CD4-positive, alpha-beta memory T cell (primary cell): ENCODE results near the gene GCGR. TPM values are rescaled to one million over a fixed set of nuclear protein-coding genes. Genes with fewer than 3 reads are reported as not detected.

ENCODE experiments used
- CTCF ChIA-PET: fragments of 350-600 bp; sonication (Branson Sonifier 250); formaldehyde crosslinking; loops from one replicate; lab custom pipeline; 2021; ENCODE audit warnings: inconsistent platforms; ENCODE audit not compliant: partially characterized antibody; lab: Charles Lee
- POLR2A ChIA-PET: fragments of 350-600 bp; sonication (Branson Sonifier 250); formaldehyde crosslinking; loops from one replicate; lab custom pipeline; 2021; ENCODE audit not compliant: partially characterized antibody; lab: Charles Lee
- DNase-seq, 5 donors: peaks; one replicate each; pipeline versions ENCODE4 v3.0.0 to v3.0.0-alpha.2; 2020 to 2022; ENCODE audit warnings: mixed read lengths in 1 of 5
- H3K27ac ChIP-seq: one replicate; pipeline ENCODE4 v1.7.0; 2013; ENCODE audit warnings: low read depth, low read length
- H3K27me3 ChIP-seq: 2 replicates; pipeline ENCODE4 v1.7.0; 2013; ENCODE audit warnings: mild to moderate bottlenecking, low read length, moderate library complexity; ENCODE audit not compliant: insufficient read depth
- H3K36me3 ChIP-seq: 2 replicates; pipeline ENCODE4 v1.7.0; 2013; ENCODE audit warnings: mild to moderate bottlenecking, low read length, moderate library complexity; ENCODE audit not compliant: insufficient read depth
- H3K4me1 ChIP-seq: 2 replicates; pipeline ENCODE4 v1.7.0; 2013; ENCODE audit warnings: mild to moderate bottlenecking, low read length, moderate library complexity; ENCODE audit not compliant: insufficient read depth
- H3K4me3 ChIP-seq, 2 donors: one replicate each; pipeline ENCODE4 v1.7.0; 2013; ENCODE audit warnings: low read length in 2 of 2, mild to moderate bottlenecking in 1 of 2
- H3K9me3 ChIP-seq, 2 donors: one replicate each; pipeline ENCODE4 v1.7.0; 2013; ENCODE audit warnings: low read length in 2 of 2, control low read depth in 1 of 2; ENCODE audit not compliant: control insufficient read depth in 1 of 2
- H3K27ac Mint-ChIP-seq, 7 donors: one replicate each; pipeline ENCODE4 v1.8.0; 2020 to 2021; ENCODE audit warnings: mixed read lengths in 7 of 7, mild to moderate bottlenecking in 6 of 7, inconsistent platforms in 3 of 7, moderate library complexity in 3 of 7
- H3K27me3 Mint-ChIP-seq, 2 donors: one replicate each; pipeline ENCODE4 v1.8.0; 2020 to 2021; ENCODE audit warnings: mixed read lengths in 2 of 2
- H3K36me3 Mint-ChIP-seq, 2 donors: one replicate each; pipeline ENCODE4 v1.8.0; 2020 to 2021; ENCODE audit warnings: mixed read lengths in 2 of 2, inconsistent platforms in 1 of 2, mild to moderate bottlenecking in 1 of 2
- H3K4me1 Mint-ChIP-seq, 4 donors: one replicate each; pipeline ENCODE4 v1.8.0; 2020 to 2021; ENCODE audit warnings: mixed read lengths in 4 of 4, mild to moderate bottlenecking in 1 of 4
- H3K4me3 Mint-ChIP-seq, 8 donors: one replicate each; pipeline ENCODE4 v1.8.0; 2020 to 2021; ENCODE audit warnings: mixed read lengths in 8 of 8, mild to moderate bottlenecking in 7 of 8, moderate library complexity in 6 of 8, inconsistent platforms in 3 of 8
- H3K9me3 Mint-ChIP-seq, 8 donors: one replicate each; pipeline ENCODE4 v1.8.0; 2020 to 2021; ENCODE audit warnings: mixed read lengths in 8 of 8, mild to moderate bottlenecking in 5 of 8, inconsistent platforms in 3 of 8, moderate library complexity in 1 of 8
- intact Hi-C: fragments of 100-400 bp; cut with micrococcal nuclease; formaldehyde crosslinking; loops from one replicate; pipeline ENCODE4 v1.15.1; 2023
- polyA plus RNA-seq, 2 donors: library from polyadenylated mRNA; unstranded; fragments of 300-500 nt; fragmentation: Illumina TruSeq; gene quantifications; one replicate each; pipeline ENCODE4 v1.2.3, GENCODE V29; 2021
- total RNA-seq, 2 experiments: library from RNA; stranded (reverse); gene quantifications; one replicate each; pipeline ENCODE4 v1.2.3, GENCODE V29; 2021

GCGR gene
- total and polyA plus RNA-seq, 4 experiments from 2014 or later, result not detected

DNA sequence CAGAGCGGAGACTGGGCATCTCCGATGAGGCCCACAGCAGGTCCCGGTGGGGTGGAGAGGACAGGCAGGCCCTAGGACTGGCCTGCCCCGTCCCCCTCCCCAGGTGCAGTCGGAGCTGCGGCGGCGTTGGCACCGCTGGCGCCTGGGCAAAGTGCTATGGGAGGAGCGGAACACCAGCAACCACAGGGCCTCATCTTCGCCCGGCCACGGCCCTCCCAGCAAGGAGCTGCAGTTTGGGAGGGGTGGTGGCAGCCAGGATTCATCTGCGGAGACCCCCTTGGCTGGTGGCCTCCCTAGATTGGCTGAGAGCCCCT is 9.4 kb downstream of the GCGR start:
- DNase-seq, result no peak
- H3K27me3 ChIP-seq, result no peaks in the 10 kb centered on the region

GRCh38 chr17:81813861-81814683 is 10.1 kb downstream of the GCGR start:
- CTCF ChIA-PET, result no interaction called here
- intact Hi-C loops, result no loop called here
- Histone ChIP-seq H3K4me1 (no peaks in the 10 kb centered on the region), H3K27ac (no peak overlapping the region), H3K36me3 (no peaks in the 10 kb centered on the region), H3K9me3 (no peaks in the 10 kb centered on the region), H3K4me3 (no peak overlapping the region), H3K27me3 (no peaks in the 10 kb centered on the region)
- Mint-ChIP-seq H3K27me3 (peaks cover 9 to 11% of the 10 kb centered on the region in 2 donors), H3K4me1 (peaks cover 0 to under 1% (median 0%) of the 10 kb centered on the region in 4 donors), H3K9me3 (no peaks in the 10 kb centered on the region), H3K4me3 (no peak overlapping the region), H3K27ac (no peak overlapping the region), H3K36me3 (no peaks in the 10 kb centered on the region)
- POLR2A ChIA-PET, result no interaction called here
- DNase-seq, result no peak

More for the DNA sequence above, 9.4 kb downstream of the GCGR start:
- no peaks in the 10 kb centered on the region for H3K36me3 ChIP-seq
- H3K9me3 ChIP-seq, result no peaks in the 10 kb centered on the region
- Mint-ChIP-seq H3K4me1 (no peaks in the 10 kb centered on the region), H3K4me3 (no peak overlapping the region), H3K27ac (no peak overlapping the region), H3K27me3 (peaks cover 10 to 15% of the 10 kb centered on the region in 2 donors), H3K9me3 (no peaks in the 10 kb centered on the region), H3K36me3 (no peaks in the 10 kb centered on the region)
- ChIA-PET POLR2A (no interaction called here), CTCF (no interaction called here)
- no peak overlapping the region for H3K27ac ChIP-seq
- intact Hi-C loops, result no loop called here
- H3K4me1 ChIP-seq, result no peaks in the 10 kb centered on the region
- no peak overlapping the region for H3K4me3 ChIP-seq

- Histone ChIP-seq H3K27me3 (no peaks in the 10 kb centered on the region), H3K4me3 (no peak overlapping the region), H3K4me1 (no peaks in the 10 kb centered on the region), H3K9me3 (no peaks in the 10 kb centered on the region), H3K27ac (no peak overlapping the region), H3K36me3 (no peaks in the 10 kb centered on the region)
- no peaks in the 10 kb centered on the region for H3K36me3 Mint-ChIP-seq
- DNase-seq, result no peak
- no peak overlapping the region for H3K27ac Mint-ChIP-seq
- H3K27me3 Mint-ChIP-seq, result peaks cover 4 to 5% of the 10 kb centered on the region in 2 donors
- H3K9me3 Mint-ChIP-seq, result no peaks in the 10 kb centered on the region
- H3K4me3 Mint-ChIP-seq, result no peak overlapping the region
- CTCF ChIA-PET, result no interaction called here
- peaks cover 0 to 2% (median 0%) of the 10 kb centered on the region in 4 donors for H3K4me1 Mint-ChIP-seq
- intact Hi-C loops, result no loop called here
- POLR2A ChIA-PET, result no interaction called here
These were observed 11.0 kb downstream of the GCGR start for GRCh38 chr17:81814748-81815645.

GRCh38 chr17:81815646-81815986 is 11.7 kb downstream of the GCGR start:
- Mint-ChIP-seq H3K36me3 (no peaks in the 10 kb centered on the region), H3K27ac (no peak overlapping the region), H3K9me3 (no peaks in the 10 kb centered on the region), H3K27me3 (peaks cover 0 to 2% of the 10 kb centered on the region in 2 donors), H3K4me1 (peaks cover 0 to 2% (median 0%) of the 10 kb centered on the region in 4 donors), H3K4me3 (no peak overlapping the region)
- Histone ChIP-seq H3K36me3 (no peaks in the 10 kb centered on the region), H3K9me3 (no peaks in the 10 kb centered on the region), H3K4me1 (no peaks in the 10 kb centered on the region), H3K27ac (no peak overlapping the region), H3K27me3 (no peaks in the 10 kb centered on the region), H3K4me3 (no peak overlapping the region)
- intact Hi-C loops, result no loop called here
- ChIA-PET CTCF (no interaction called here), POLR2A (no interaction called here)
- no peak for DNase-seq

DNA sequence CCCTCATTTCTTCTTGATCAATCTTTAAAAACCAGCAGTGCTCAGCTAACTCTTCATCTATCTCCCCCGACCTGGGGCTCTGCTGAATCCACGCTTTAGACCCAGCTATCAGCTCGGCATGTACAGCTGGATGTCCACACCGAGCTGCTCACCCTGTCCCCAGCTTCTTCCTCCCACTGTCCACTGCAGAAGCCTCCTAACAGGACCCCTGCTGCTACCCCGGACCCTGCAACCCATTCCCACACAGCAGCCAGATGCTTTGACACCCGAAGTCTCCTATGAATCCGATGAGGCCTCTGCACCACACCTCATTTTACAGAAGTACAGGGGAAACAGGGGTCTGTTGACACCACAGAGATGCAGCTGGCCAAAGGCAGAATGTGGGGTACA is 13.8 kb downstream of the GCGR start:
- Mint-ChIP-seq H3K27me3 (peaks cover 0 to 2% of the 10 kb centered on the region in 2 donors), H3K27ac (no peak overlapping the region)
- CTCF ChIA-PET, result no interaction called here

GRCh38 chr17:81819708-81820107 is 15.8 kb downstream of the GCGR start:
- Histone ChIP-seq H3K36me3 (no peaks in the 10 kb centered on the region), H3K4me3 (no peak overlapping the region), H3K9me3 (no peaks in the 10 kb centered on the region), H3K27me3 (no peaks in the 10 kb centered on the region), H3K27ac (no peak overlapping the region), H3K4me1 (peaks cover 6% of the 10 kb centered on the region)
- Mint-ChIP-seq H3K9me3 (no peaks in the 10 kb centered on the region), H3K27me3 (peaks cover 0 to 2% of the 10 kb centered on the region in 2 donors), H3K4me1 (peaks cover 0 to 2% (median 0%) of the 10 kb centered on the region in 4 donors), H3K36me3 (peaks cover 0 to 6% of the 10 kb centered on the region in 2 donors), H3K27ac (no peak overlapping the region), H3K4me3 (no peak overlapping the region)
- DNase-seq, result peak in 1 of 5 donors; percentile 4
- CTCF ChIA-PET, result no interaction called here
- POLR2A ChIA-PET, result no interaction called here
- intact Hi-C loops, result no loop called here

More for the DNA sequence above, 13.8 kb downstream of the GCGR start:
- Mint-ChIP-seq H3K9me3 (no peaks in the 10 kb centered on the region), H3K36me3 (peaks cover 0 to 3% of the 10 kb centered on the region in 2 donors), H3K4me3 (no peak overlapping the region), H3K4me1 (peaks cover 0 to 2% (median 0%) of the 10 kb centered on the region in 4 donors)
- Histone ChIP-seq H3K36me3 (no peaks in the 10 kb centered on the region), H3K27me3 (no peaks in the 10 kb centered on the region), H3K27ac (no peak overlapping the region), H3K4me3 (no peak overlapping the region), H3K4me1 (peaks cover 6% of the 10 kb centered on the region), H3K9me3 (no peaks in the 10 kb centered on the region)
- intact Hi-C loops, result no loop called here
- POLR2A ChIA-PET, result no interaction called here
- DNase-seq, result peak in 1 of 5 donors; percentile 27

DNA sequence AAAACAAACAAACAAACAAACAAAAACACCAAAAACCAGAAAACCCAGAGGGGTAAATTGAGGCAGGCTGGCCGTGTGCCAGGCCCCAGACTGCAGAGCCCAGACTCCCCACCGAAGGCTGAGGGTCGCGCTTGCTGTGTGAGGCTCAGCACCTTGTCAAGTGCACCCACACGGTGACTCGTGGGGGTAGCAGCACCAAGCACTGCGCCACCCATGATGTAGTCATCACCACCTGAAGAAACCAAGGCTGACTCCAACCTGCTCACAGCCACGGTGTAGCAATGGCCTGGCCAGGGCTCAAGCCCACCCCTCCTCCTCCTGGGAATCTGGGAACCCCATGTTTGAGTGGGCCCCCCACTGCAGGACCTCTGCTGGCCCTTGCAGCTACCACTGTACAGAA is 17.2 kb downstream of the GCGR start:
- intact Hi-C loops, result no loop called here
- peaks cover 3 to 6% of the 10 kb centered on the region in 2 donors for H3K36me3 Mint-ChIP-seq
- POLR2A ChIA-PET, result no interaction called here
- H3K4me3 Mint-ChIP-seq, result no peak overlapping the region
- H3K27ac ChIP-seq, result no peak overlapping the region
- peaks cover 2 to 5% (median 3%) of the 10 kb centered on the region in 4 donors for H3K4me1 Mint-ChIP-seq
- H3K9me3 Mint-ChIP-seq, result no peaks in the 10 kb centered on the region
- CTCF ChIA-PET, result no interaction called here
- no peak for DNase-seq
- peaks cover 6% of the 10 kb centered on the region for H3K4me1 ChIP-seq
- H3K27me3 Mint-ChIP-seq, result peaks cover 0 to 2% of the 10 kb centered on the region in 2 donors
- H3K4me3 ChIP-seq, result no peak overlapping the region
- H3K27me3 ChIP-seq, result no peaks in the 10 kb centered on the region
- no peaks in the 10 kb centered on the region for H3K36me3 ChIP-seq
- H3K9me3 ChIP-seq, result no peaks in the 10 kb centered on the region
- H3K27ac Mint-ChIP-seq, result no peak overlapping the region
